GM19023 (cell line): ENCODE measurements around the gene CEP192.
"Not testable (repeated sequence)": the region's sequence is repeated elsewhere in the genome, so short reads cannot be mapped to it uniquely, and the experiment has no call there.

Experiments
- ATAC-seq: cut with Tn5 transposase; IDR thresholded peaks from one replicate; pipeline ENCODE4 v1.9.1; 2021; ENCODE audit warnings: mild to moderate bottlenecking, moderate library complexity; ENCODE audit not compliant: unreplicated experiment

The CEP192 gene

GRCh38 chr18:13096232-13096631 lies 105.1 kb downstream of the CEP192 start:
- ATAC-seq, result no peak

GRCh38 chr18:13096719-13097118 lies 105.6 kb downstream of the CEP192 start:
- no peak for ATAC-seq

- not testable (repeated sequence) for ATAC-seq
Observed at GRCh38 chr18:13098104-13098503, 106.9 kb downstream of the CEP192 start.

- no peak for ATAC-seq
Observed at GRCh38 chr18:13099113-13099512, 108.0 kb downstream of the CEP192 start.

- no peak for ATAC-seq
Observed at GRCh38 chr18:13100942-13101658, 109.9 kb downstream of the CEP192 start.

GRCh38 chr18:13101659-13102197 lies 110.6 kb downstream of the CEP192 start:
- no peak for ATAC-seq

GRCh38 chr18:13103366-13103765 lies 112.2 kb downstream of the CEP192 start:
- no peak for ATAC-seq

- no peak for ATAC-seq
Observed at GRCh38 chr18:13105059-13105458, 113.9 kb downstream of the CEP192 start.

GRCh38 chr18:13107074-13107473 lies 115.9 kb downstream of the CEP192 start:
- no peak for ATAC-seq

GRCh38 chr18:13108330-13108729 lies 117.2 kb downstream of the CEP192 start:
- no peak for ATAC-seq

GRCh38 chr18:13110559-13110958 lies 119.4 kb downstream of the CEP192 start:
- no peak for ATAC-seq

GRCh38 chr18:13112982-13113381 lies 121.8 kb downstream of the CEP192 start:
- no peak for ATAC-seq

- ATAC-seq, result no peak
Observed at GRCh38 chr18:13120255-13120654, 129.1 kb downstream of the CEP192 start.

- ATAC-seq, result no peak
Observed at GRCh38 chr18:13120983-13121441, 129.8 kb downstream of the CEP192 start.

GRCh38 chr18:13124411-13124810 lies 133.2 kb downstream of the CEP192 start:
- no peak for ATAC-seq

GRCh38 chr18:13125191-13125590 lies 134.0 kb downstream of the CEP192 start:
- no peak for ATAC-seq

GRCh38 chr18:13126966-13127598 lies 135.9 kb downstream of the CEP192 start:
- no peak for ATAC-seq

GRCh38 chr18:13131283-13131682 lies 140.1 kb downstream of the CEP192 start:
- no peak for ATAC-seq

- no peak for ATAC-seq
Observed at GRCh38 chr18:13134551-13135401, 143.6 kb downstream of the CEP192 start.

- peak; percentile 12 for ATAC-seq
Observed at GRCh38 chr18:13136056-13136903, 145.1 kb downstream of the CEP192 start.
